ENCODE data around the gene KRTAP10-6.
"Not testable (repeated sequence)": the region's sequence is repeated elsewhere in the genome, so short reads cannot be mapped to it uniquely, and the experiment has no call there.

The KRTAP10-6 gene

GRCh38 chr21:44592446-44593311, at the start of gene KRTAP10-6:
Gene KRTAP10-6, minus strand, starts transcription at chr21:44592505. Its CDS starts 21 bp downstream, at chr21:44592484.
- peak; percentile 16 for DNase-seq

GRCh38 chr21:44640761-44641160, 48.5 kb upstream of the KRTAP10-6 start:
- no peak for DNase-seq

GRCh38 chr21:44639331-44639655, 47.0 kb upstream of the KRTAP10-6 start:
- no peak for DNase-seq

DNA sequence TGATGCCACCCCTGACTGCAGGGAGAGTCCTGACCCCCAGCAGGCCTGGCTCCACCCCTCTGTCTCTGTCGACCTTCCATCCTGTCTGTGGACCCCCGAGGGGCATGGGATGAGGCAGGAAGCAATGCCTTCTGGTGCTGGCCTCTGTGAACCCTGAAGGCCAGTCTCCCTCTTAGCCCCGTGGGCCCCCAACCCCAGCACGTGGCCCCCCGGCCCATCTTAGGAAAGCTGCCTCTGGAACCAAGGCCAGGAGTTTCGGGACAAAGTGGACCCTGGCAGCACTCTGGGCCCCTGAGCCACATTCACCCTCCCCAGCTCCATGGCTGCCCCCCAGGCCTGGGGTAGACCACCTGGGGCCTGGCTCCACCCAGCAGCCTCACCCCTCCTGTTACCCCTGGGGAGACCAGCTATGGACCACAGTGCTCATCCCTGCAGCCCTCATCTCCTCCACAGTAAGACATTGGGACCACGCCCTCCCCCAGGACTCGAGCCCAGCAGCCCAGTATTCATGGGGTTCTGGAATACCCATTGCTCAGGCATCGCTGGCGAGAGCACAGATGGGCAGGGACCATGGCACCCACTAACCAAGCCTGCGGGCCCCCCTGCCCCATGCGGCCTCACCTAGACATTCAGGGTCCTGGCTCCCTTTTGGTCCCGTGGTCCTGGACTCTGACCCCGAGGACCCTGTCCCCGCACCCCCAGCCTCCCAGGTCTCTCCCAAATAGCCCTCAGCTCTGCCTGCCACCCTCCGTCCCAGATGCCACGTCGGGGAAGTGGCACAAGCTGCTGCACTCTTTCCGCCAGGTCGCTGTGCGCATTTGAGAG, 46.4 kb upstream of the KRTAP10-6 start:
- DNase-seq: not testable (repeated sequence)

DNA sequence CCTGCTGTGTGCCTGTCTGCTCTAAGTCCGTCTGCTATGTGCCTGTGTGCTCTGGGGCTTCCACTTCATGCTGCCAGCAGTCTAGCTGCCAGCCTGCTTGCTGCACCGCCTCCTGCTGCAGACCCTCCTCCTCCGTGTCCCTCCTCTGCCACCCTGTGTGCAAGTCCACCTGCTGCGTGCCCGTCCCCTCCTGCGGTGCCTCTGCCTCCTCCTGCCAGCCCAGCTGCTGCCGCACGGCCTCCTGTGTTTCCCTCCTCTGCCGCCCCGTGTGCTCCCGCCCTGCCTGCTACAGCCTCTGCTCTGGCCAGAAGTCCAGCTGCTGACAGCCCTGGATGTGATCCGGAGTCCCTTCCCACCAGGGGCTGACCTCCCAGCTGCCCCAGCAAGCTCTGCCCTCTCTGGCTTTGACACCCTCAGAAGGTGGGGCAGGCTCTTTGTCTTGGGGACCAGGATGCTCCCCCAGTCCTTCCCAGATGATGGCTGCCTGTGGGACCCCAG, 45.6 kb upstream of the KRTAP10-6 start:
- not testable (repeated sequence) for DNase-seq

DNA sequence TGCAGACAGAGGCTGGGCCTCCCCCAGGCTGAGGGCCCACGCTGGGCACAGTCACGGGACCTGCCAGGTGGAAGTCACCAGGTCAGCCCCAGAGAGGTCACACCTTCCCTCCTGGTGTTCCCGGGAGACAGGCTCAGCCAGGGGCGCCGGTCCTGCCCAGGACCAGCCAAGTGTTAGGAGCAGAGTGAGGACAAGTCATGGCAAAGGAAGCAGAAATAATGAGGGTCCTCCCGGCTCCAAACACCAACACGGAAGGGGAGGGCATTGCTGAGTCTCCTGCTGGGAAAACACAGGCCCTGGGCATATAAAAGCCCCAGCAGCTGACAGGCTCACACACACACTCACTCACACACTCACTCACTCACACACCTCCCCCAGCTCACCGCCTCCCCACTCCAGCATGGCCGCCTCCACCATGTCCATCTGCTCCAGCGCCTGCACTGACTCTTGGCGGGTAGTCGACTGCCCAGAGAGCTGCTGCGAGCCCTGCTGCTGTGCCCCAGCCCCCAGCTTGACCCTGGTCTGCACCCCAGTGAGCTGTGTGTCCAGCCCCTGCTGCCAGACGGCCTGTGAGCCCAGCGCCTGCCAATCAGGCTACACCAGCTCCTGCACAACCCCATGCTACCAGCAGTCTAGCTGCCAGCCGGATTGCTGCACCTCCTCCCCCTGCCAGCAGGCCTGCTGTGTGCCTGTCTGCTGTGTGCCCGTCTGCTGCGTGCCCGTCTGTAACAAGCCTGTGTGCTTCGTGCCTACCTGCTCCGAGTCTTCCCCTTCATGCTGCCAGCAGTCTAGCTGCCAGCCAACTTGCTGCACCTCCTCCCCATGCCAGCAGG, 44.9 kb upstream of the KRTAP10-6 start, which contains the start of gene KRTAP10-10:
Gene KRTAP10-10 (plus strand): TSS at position 339 of the 833 bp plus-strand sequence. CDS start 62 bp downstream, at position 401.
- DNase-seq: no peak

DNA sequence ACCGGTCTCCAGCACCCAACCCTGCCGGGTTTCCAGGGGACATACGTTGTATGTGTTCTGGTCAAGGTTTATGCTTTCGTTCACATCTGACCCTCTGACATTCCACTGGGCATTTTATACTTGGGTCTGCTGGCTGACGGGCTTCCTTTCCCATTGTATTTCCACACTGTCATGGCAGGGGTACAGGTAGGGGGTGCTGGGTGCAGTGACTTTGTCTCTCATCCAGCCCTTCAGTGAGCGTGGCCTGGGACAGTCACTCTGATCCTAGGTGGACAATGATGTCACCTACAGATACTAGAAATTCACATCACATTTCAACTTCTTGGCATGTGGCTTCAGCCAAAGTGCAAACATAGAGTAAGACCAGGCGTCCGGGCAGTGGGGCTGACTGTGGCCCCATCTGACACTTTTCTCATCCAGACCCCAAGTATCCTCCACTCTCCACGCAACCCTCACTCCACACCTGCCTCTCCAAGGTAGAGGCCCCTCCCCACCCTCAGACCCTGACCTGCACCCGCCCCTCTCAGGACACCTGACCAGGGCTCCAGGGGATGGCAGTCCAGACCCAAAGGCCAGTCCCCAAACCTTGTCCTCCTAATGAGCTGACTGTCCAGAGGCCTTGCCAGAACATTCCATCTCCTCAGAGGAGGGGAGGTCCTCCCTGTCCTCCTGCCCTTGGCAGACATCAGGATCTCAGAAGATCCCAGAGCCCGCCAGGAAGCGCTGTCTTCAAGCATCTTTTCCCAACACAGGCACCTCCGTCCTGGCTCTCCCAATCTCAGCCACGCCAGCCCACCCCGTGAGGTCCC, 44.1 kb upstream of the KRTAP10-6 start:
- no peak for DNase-seq

- no peak for DNase-seq
Measured at GRCh38 chr21:44632067-44632466, 39.8 kb upstream of the KRTAP10-6 start.

GRCh38 chr21:44630440-44630839, 38.1 kb upstream of the KRTAP10-6 start:
- DNase-seq: no peak

- DNase-seq: no peak
Measured at GRCh38 chr21:44628707-44629391, 36.5 kb upstream of the KRTAP10-6 start.

DNA sequence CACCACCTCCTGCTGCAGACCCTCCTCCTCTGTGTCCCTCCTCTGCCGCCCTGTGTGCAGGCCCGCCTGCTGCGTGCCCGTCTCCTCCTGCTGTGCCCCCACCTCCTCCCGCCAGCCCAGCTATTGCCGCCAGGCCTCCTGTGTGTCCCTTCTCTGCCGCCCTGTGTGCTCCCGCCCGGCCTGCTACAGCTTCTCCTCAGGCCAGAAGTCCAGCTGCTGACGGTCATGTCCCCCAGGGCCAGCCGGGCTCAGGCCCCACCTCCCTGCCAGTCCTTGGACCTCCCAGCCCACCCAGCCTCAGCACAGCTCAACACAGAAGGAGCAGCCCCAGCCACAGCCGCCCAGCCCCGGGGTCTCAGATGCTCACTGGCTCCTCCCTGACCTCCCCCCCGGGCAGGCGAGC, 35.5 kb upstream of the KRTAP10-6 start:
- DNase-seq: not testable (repeated sequence)

- DNase-seq: not testable (repeated sequence)
Measured at GRCh38 chr21:44627181-44627822, 35.0 kb upstream of the KRTAP10-6 start.

DNA sequence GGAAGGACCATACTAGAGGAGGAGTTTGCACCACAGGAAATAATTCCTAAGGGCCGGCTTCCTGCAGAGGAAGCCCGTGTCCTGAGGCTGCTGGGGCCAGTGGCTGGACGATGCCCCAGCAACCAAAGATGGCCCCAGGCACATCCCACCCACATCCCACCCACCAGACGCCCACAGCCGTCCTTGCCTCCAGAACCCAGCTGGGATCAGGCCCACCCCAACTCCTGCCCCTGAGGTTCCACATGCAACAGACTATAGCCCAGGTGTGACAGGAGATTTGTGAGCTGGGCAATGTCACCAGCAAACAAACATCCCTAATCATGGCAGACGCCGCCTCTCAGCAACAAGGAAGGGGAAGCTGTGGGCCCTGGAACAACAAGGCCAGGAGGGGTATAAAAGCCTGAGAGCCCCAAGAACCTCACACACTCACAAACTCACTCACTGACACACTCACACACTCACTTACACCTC, 34.4 kb upstream of the KRTAP10-6 start, which contains the start of gene KRTAP10-9:
Gene KRTAP10-9 (plus strand): TSS at position 421 of the 471 bp plus-strand sequence. CDS start 79 bp downstream, outside the sequence.
- DNase-seq: no peak

DNA sequence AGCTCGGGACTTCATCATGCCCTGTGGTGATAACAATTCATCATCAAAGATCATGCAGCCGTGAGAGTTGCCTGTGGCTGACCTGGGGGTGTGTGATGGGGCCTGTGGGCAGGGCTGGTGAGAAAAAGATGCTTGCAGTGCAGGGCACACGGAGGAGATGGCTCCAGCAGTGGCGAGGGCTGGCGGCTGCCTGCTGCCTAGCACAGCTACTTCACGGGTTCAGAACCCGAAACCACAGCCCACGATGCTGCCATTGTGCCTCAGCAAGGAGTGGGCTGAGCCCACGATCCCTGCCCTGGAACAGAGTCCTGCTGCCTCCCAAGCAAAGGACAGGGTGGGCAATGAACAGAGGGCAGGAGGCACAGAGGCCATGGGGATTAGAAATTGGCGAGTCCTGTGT, 34.0 kb upstream of the KRTAP10-6 start:
- DNase-seq: no peak

GRCh38 chr21:44625756-44626155, 33.5 kb upstream of the KRTAP10-6 start:
- no peak for DNase-seq

DNA sequence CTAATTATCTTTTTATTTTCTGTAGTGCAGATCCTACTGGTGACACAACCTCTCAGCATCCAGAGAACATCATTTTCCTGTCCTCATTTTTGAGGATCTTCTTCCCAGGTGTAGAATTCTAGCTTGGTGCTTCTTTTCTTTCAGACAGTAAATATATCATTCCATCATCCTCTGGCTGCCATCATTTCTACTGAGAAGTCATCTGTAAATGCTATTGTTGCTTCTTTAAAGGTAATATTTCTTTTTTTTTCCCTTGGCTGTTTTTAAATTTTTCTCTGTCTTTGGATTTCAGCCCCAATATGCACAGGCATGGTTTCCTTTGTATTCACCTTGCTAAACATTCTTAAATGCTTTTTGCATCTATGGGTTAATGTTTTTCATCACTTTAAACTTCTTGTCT, 31.3 kb upstream of the KRTAP10-6 start:
- no peak for DNase-seq

GRCh38 chr21:44619886-44620285, 27.6 kb upstream of the KRTAP10-6 start:
- DNase-seq: no peak

DNA sequence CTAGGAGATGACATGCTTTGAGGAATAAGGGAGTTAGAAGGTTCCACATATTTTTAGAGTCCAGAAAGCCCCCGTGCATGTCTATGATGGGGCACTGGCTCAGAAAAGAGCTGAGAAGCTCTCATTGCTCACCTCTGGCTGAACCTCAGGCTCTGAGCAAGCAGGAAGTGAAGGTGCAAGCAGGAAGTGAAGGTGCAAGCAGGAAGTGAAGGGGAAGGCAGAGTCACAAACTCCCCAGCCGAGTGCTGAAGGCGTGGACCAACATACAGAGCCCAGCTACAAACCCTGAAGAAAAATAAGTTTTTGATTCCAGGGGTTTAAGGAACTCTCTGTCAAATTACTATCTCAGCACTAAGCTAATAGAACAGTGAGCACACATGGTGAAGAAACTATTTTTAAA, 26.6 kb upstream of the KRTAP10-6 start:
- peak; percentile 54 for DNase-seq

DNA sequence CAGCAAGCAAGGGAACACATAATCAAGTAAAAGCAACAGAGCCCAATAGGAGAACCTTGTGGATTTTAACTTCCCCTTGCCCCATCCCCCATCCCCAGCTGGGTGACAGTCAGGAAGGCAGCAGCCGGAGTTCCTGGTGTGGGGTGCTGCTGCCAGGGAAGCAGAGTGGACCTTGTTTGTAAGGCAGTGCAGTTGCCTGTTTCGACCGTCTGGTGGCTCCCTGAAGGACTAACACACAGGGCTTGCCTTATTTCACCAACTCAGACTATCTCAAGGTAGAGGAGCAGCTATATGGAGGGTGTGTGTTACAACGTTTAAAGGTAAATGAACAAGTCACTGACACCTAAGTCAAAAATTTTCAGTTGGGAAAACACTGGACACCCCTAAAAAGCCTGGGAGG, 26.2 kb upstream of the KRTAP10-6 start:
- DNase-seq: no peak

- DNase-seq: no peak
Measured at GRCh38 chr21:44617071-44617501, 24.8 kb upstream of the KRTAP10-6 start.
